ENCODE results near the gene SCUBE3. TPM values are rescaled to one million over a fixed set of nuclear protein-coding genes. Genes with fewer than 3 reads are reported as not detected.

SCUBE3 gene
- 0.56 TPM for total RNA-seq
- long read RNA-seq, partial matches to known transcripts: 0 of 8 reads
- long read RNA-seq, other reads (novel, unspliced or antisense): 8 of 8 reads

DNA sequence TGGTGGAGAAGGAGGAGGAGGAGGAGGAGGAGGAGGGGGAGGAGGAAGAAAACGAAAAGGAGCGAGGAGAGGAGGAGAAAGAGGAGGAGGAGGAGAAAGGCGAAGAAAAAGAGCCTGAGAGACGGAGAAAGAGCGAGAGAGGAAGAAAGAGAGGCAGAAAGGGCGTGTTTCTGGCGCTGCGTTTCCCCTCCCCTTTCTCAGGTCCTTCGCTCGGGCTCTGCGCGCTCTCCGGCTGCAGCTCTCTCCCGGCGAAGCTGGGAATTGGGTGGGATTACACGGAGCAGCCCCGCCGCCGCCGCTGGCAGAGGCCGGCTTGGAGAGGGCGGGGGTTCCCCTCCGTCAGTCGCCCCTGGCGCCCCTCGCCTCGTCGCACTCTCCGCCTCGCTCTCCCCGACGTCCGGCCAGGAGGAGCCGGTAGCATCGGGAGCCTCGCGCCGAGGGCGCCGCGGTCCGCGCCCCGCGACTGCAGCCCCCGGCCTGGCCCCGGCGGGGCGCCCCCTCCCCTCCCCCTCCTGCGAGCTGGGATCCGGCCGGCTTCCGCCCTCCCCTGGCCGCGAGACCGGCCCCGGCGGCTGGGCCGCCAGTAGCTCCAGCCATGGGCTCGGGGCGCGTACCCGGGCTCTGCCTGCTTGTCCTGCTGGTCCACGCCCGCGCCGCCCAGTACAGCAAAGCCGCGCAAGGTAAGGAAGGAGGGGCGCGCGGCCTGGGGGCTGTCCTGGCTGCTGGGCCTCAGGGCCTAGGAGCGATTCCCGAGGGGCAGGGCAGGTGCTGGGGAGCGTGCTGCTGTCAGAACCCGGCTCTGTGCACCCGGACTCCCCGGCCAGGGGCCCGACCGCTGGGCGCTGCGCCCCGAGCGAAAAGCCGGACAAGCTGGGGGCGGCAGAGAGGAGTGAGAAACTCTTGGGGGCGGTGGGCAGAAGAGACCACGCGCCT lies at the start of gene SCUBE3:
Gene SCUBE3, plus strand, starts transcription at position 133 of the 933 bp plus-strand sequence. Its CDS starts 463 bp downstream, at position 596.
- no peak within 1 kb of the TSS for H3K27ac ChIP-seq
- DNase-seq: no peak
- intact Hi-C loops (cut with DNase I): no loop called here
- TF ChIP-seq CTCF (IDR thresholded peaks at IDR 0.05): no peak
- H3K9me3 ChIP-seq: no peaks in the 10 kb centered on the region
- ATAC-seq: peak; percentile 54 to 57
- H3K36me3 ChIP-seq: no peaks in the 10 kb centered on the region
- H3K27me3 ChIP-seq (ENCODE audit: low read depth): peaks cover 53% of the 10 kb centered on the region
- peak within 1 kb of the TSS; percentile 58 for H3K4me3 ChIP-seq
- H3K4me1 ChIP-seq: peaks cover 19% of the 10 kb centered on the region

DNA sequence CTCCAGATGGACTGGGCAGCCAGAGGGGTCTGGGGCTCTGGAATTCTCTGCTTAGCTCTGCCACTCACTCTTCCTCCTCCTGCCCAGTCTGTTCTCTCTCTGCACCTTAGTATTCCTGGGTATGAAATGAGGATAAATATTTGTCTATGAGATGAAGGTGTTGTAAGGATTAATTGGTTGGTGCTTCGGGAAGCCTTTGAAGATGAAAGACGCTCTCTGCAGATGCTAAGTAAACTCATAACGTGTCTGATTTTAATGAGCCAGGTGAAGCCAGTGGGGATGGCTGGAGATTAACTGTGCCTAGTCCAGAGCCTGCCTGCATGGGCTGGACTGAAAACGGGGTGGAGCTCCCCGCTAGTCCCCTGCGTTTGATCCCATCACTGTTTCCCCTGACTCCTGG lies 49.5 kb upstream of the SCUBE3 start:
- intact Hi-C loops (cut with DNase I): no loop called here
- DNase-seq (no peak), ATAC-seq (no peak)
- H3K9me3 ChIP-seq: no peaks in the 10 kb centered on the region
- H3K36me3 ChIP-seq: no peaks in the 10 kb centered on the region
- no peak overlapping the region for H3K4me3 ChIP-seq
- no peak for TF ChIP-seq CTCF (IDR thresholded peaks at IDR 0.05)
- no peaks in the 10 kb centered on the region for H3K27me3 ChIP-seq (ENCODE audit: low read depth)
- no peak overlapping the region for H3K27ac ChIP-seq
- H3K4me1 ChIP-seq: peaks cover 18% of the 10 kb centered on the region

DNA sequence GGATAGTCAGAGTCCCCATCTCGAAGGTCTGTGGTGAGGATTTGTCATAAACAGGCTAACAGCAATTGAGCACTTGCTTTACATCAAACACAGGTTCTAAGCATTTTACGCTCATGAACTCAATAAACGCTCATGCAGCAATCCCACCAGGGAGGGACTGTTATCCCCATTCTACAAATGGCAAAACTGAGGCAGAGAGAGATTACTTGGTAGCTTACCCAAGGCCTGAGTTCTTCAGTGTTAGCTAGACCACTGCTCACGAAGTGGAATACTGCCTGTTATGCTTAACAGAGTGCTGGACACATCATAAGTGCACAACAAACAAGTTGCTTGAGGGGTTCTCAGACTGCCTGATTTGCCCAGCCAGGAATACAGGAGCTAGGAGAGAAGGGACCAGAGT lies 48.9 kb upstream of the SCUBE3 start:
- Histone ChIP-seq H3K36me3 (no peaks in the 10 kb centered on the region), H3K4me3 (no peak overlapping the region), H3K27me3 (ENCODE audit: low read depth) (no peaks in the 10 kb centered on the region), H3K27ac (no peak overlapping the region), H3K4me1 (peaks cover 18% of the 10 kb centered on the region), H3K9me3 (no peaks in the 10 kb centered on the region)
- ATAC-seq (no peak), DNase-seq (no peak)
- intact Hi-C loops (cut with DNase I): no loop called here
- TF ChIP-seq CTCF (IDR thresholded peaks at IDR 0.05): no peak

- ATAC-seq (peak; percentile 61 to 85), DNase-seq (no peak)
- H3K9me3 ChIP-seq: no peaks in the 10 kb centered on the region
- H3K4me1 ChIP-seq: peaks cover 18% of the 10 kb centered on the region
- H3K4me3 ChIP-seq: no peak overlapping the region
- H3K27me3 ChIP-seq (ENCODE audit: low read depth): no peaks in the 10 kb centered on the region
- no peaks in the 10 kb centered on the region for H3K36me3 ChIP-seq
- TF ChIP-seq CTCF (IDR thresholded peaks at IDR 0.05): no peak
- H3K27ac ChIP-seq: no peak overlapping the region
- intact Hi-C loops (cut with DNase I): no loop called here
Measured at GRCh38 chr6:35165630-35166071, 48.1 kb upstream of the SCUBE3 start.

GRCh38 chr6:35166116-35166515 lies 47.6 kb upstream of the SCUBE3 start:
- intact Hi-C loops (cut with DNase I): no loop called here
- DNase-seq (no peak), ATAC-seq (peak in 1 of 2 donors; percentile 11)
- TF ChIP-seq CTCF (IDR thresholded peaks at IDR 0.05): no peak
- Histone ChIP-seq H3K9me3 (no peaks in the 10 kb centered on the region), H3K4me3 (no peak overlapping the region), H3K27ac (no peak overlapping the region), H3K36me3 (no peaks in the 10 kb centered on the region), H3K4me1 (peaks cover 18% of the 10 kb centered on the region), H3K27me3 (ENCODE audit: low read depth) (no peaks in the 10 kb centered on the region)

All from lower lobe of right lung (tissue), 2 donors.